Urinary bladder (tissue), 4 donors: Measurements from ENCODE around the gene PDCD2L. TPM values are rescaled to one million over a fixed set of nuclear protein-coding genes. Genes with fewer than 3 reads are reported as not detected.
"Not testable (repeated sequence)": the region's sequence is repeated elsewhere in the genome, so short reads cannot be mapped to it uniquely, and the experiment has no call there.

ENCODE experiments used
- DNase-seq: peaks from one replicate; pipeline ENCODE4 v3.0.0-alpha.2; 2015; ENCODE audit errors: extremely low spot score
- H3K27ac ChIP-seq: one replicate; pipeline ENCODE4 v1.5.1; 2013; ENCODE audit warnings: low read depth, mild to moderate bottlenecking, moderate library complexity
- H3K36me3 ChIP-seq: one replicate; pipeline ENCODE4 v1.6.1; 2013; ENCODE audit warnings: mild to moderate bottlenecking, moderate library complexity; ENCODE audit not compliant: insufficient read depth
- H3K4me1 ChIP-seq: one replicate; pipeline ENCODE4 v1.6.1; 2013; ENCODE audit warnings: mild to moderate bottlenecking, moderate library complexity; ENCODE audit not compliant: insufficient read depth
- H3K4me3 ChIP-seq: one replicate; pipeline ENCODE4 v1.5.1; 2013; ENCODE audit warnings: low read depth, low read length
- WGBS: extraction: QIAGEN DNeasy Blood & Tissue Kit; methylation state at CpG from one replicate; pipeline ENCODE4 v1.1.7; 2013; 5-methylcytosine and 5-hydroxymethylcytosine counted together
- polyA plus RNA-seq: library from polyadenylated mRNA; stranded (reverse); fragments of 200-250 nt; gene quantifications from one replicate; pipeline ENCODE4 v1.2.3, GENCODE V29; 2013
- total RNA-seq: library from RNA; depleted of rRNA; stranded (reverse); fragments of >200 nt; gene quantifications from one replicate; pipeline ENCODE4 v1.2.3, GENCODE V29; 2014
- donor health status: healthy with polysubstance abuse.
- donor health status: healthy.

The PDCD2L gene
- total and polyA plus RNA-seq, 2 donors, result 8.1 to 13.0 TPM

GRCh38 chr19:34365463-34366401, 38.5 kb upstream of the PDCD2L start:
- no peaks in the 10 kb centered on the region for H3K4me1 ChIP-seq
- 6% methylated on average over 45 of the region's 45 CpGs for WGBS
- DNase-seq, result no peak
- H3K4me3 ChIP-seq, result peak overlapping the region; percentile 96
- no peaks in the 10 kb centered on the region for H3K36me3 ChIP-seq
- peak overlapping the region; percentile 76 for H3K27ac ChIP-seq

DNA sequence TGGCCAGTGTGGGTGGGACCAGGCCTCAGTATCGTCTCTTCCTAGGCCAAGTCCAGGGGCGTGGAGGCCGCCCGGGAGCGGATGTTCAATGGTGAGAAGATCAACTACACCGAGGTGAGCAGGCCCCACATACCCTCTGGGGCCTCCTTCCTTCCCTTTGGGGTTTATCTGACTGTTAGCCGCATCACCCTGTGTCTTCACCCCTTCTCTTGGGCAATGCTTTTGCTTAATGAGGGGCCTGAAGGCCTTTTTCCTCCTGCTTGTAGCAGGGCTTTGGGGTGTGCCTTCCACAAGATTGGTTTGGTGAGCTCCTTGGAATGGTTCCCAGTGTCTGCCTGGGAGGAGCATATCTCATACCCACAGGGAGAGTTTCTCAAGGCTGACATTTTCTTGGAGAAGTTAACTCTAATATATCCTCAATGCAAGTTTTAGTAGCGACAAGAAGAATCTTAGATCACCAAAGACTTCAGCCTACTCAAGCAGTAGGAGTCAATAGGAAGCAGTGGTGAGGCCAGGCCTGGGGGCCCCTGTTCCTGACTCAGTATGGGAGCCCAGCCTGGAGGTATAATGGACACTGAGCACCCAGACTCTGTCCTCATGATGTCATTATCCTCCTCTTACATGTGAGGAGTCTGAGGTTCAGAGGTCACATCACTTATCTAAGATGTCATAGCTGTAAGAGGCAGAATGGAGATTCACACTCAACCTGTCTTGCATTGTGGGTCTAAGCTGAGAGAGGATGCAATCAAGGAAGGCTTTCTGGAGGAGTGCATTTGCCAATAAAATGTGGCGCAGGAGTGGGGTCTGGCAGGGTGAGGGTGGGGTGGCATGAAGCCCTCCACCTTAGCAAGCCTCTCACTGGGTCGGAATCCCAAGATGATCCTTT, 37.2 kb upstream of the PDCD2L start:
- no peaks in the 10 kb centered on the region for H3K36me3 ChIP-seq
- no peak overlapping the region for H3K4me3 ChIP-seq
- H3K27ac ChIP-seq, result no peak overlapping the region
- H3K4me1 ChIP-seq, result no peaks in the 10 kb centered on the region
- WGBS, result 74% methylated on average over 10 of the region's 10 CpGs
- no peak for DNase-seq

GRCh38 chr19:34367624-34367957, 36.6 kb upstream of the PDCD2L start:
- H3K4me1 ChIP-seq, result no peaks in the 10 kb centered on the region
- no peak overlapping the region for H3K27ac ChIP-seq
- DNase-seq, result no peak
- no peak overlapping the region for H3K4me3 ChIP-seq
- no peaks in the 10 kb centered on the region for H3K36me3 ChIP-seq
- 90% methylated on average over 8 of the region's 8 CpGs for WGBS

DNA sequence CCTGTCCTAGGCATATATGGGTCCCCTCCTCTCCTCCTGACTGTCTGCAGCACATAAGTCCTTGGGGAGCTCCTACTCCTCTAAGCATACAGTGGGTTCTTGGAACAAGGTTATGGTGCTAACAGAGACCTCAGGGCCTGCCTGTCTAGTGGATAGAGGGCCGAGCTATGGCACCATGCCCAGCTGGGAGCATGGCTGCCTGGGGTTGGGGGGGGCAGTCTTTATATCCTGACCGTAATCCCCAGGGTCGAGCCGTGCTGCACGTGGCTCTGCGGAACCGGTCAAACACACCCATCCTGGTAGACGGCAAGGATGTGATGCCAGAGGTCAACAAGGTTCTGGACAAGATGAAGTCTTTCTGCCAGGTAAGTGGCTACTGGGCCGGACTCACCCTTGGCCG, 35.9 kb upstream of the PDCD2L start:
- no peak overlapping the region for H3K4me3 ChIP-seq
- DNase-seq, result no peak
- H3K27ac ChIP-seq, result no peak overlapping the region
- no peaks in the 10 kb centered on the region for H3K36me3 ChIP-seq
- H3K4me1 ChIP-seq, result no peaks in the 10 kb centered on the region
- 81% methylated on average over 10 of the region's 10 CpGs for WGBS

- not testable (repeated sequence) for H3K4me1 ChIP-seq, H3K36me3 ChIP-seq, H3K27ac ChIP-seq, H3K4me3 ChIP-seq, DNase-seq
- 91% methylated on average over 10 of the region's 10 CpGs for WGBS
These were observed 35.0 kb upstream of the PDCD2L start for GRCh38 chr19:34369166-34369565.

DNA sequence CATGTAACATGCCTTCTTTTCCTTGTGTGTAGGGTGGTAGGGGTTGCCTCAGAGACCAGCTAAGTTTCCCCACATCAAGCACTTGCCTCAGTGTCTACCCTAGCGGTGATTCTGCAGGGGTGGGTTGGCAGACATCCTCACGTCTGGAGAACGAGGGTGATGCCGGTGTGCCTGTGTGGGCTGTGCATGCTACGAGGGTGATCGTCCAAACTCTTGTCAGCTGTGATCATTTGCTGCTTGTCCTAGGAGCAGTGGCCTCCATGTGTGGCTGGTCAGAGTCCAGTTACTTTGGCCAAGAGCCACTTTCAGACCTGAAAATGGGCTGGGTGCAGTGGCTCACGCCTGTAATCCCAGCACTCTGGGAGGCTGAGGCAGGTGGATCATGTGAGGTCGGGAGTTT, 34.1 kb upstream of the PDCD2L start:
- no peaks in the 10 kb centered on the region for H3K4me1 ChIP-seq
- no peak for DNase-seq
- H3K36me3 ChIP-seq, result no peaks in the 10 kb centered on the region
- WGBS, result 89% methylated on average over 8 of the region's 8 CpGs
- H3K27ac ChIP-seq, result no peak overlapping the region
- no peak overlapping the region for H3K4me3 ChIP-seq

DNA sequence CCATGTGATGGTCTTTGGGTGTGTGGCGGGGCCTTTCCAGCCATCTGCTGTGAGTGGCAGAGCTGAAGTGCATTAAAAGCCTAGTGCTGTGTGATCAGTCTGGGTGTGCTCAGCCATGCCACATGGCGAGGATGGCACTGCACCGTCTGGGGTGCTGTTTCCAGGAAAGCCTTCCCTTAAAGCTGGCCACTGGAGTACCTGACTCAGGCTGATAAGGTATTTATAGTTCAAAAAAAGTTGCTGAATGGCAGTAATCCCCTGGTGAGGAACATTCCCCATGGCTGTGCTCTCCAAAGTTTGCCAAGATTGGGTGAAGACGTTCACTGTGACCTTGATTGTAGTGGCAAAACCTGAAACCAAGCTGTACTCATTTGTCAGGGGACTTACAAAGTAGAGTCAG, 33.2 kb upstream of the PDCD2L start:
- 83% methylated on average over 4 of the region's 4 CpGs for WGBS
- Histone ChIP-seq H3K36me3 (no peaks in the 10 kb centered on the region), H3K4me3 (no peak overlapping the region), H3K4me1 (no peaks in the 10 kb centered on the region), H3K27ac (no peak overlapping the region)
- DNase-seq, result no peak

- Histone ChIP-seq H3K36me3 (peaks cover 3% of the 10 kb centered on the region), H3K27ac (no peak overlapping the region), H3K4me3 (no peak overlapping the region), H3K4me1 (no peaks in the 10 kb centered on the region)
- whole genome bisulfite sequencing, result 96% methylated on average over 11 of the region's 11 CpGs
- no peak for DNase-seq
These were observed 30.5 kb upstream of the PDCD2L start for GRCh38 chr19:34373601-34374288.

- DNase-seq, result no peak
- H3K27ac ChIP-seq, result no peak overlapping the region
- no peaks in the 10 kb centered on the region for H3K4me1 ChIP-seq
- peaks cover 8% of the 10 kb centered on the region for H3K36me3 ChIP-seq
- no peak overlapping the region for H3K4me3 ChIP-seq
- WGBS, result 87% methylated on average over 8 of the region's 8 CpGs
These were observed 28.6 kb upstream of the PDCD2L start for GRCh38 chr19:34375598-34375997.

GRCh38 chr19:34380639-34381241, 23.5 kb upstream of the PDCD2L start:
- Histone ChIP-seq H3K4me1 (no peaks in the 10 kb centered on the region), H3K36me3 (peaks cover 8% of the 10 kb centered on the region), H3K4me3 (no peak overlapping the region), H3K27ac (no peak overlapping the region)
- no peak for DNase-seq
- WGBS, result 93% methylated on average over 5 of the region's 5 CpGs

DNA sequence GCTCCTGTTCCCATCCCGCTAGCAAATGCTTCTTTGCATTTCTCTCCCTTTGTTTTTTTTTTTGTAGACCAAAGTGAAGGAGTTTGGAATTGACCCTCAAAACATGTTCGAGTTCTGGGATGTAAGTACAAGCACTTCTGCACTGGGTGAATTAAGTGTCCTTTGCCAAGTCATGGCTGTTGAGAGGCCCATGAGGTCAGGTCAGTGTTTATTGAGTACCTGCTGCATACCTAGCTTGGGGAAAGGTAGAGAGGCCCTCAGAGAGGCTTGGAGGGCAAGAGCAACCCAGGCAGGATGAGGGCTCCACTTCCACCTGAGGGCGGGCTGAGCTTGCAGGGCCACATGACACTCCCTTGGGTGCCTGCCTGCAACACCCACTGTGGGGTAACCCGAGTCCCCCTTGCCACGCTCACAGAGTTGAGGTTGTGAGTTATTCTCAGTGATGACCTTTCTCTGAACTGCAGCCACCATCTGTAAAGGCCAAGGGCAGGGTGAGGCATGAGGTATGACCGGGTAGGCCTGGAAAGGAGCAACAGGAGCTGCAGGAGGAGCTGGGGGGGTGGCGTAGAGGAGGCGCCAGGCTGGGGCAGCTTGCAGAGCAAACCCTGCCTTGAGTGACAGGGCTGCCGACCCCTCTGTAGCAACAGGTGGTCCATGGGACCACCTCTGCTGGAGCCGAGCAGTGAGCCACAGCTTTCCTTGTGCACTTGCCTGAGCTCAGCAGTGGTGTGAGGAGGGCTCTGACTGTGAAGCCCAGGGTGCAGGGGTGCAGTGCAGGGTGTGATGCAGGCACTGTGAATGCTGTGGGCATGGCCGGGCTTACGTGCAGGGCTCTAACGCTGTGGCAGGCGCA, 22.6 kb upstream of the PDCD2L start:
- DNase-seq, result no peak
- H3K4me3 ChIP-seq, result no peak overlapping the region
- H3K36me3 ChIP-seq, result peaks cover 8% of the 10 kb centered on the region
- H3K27ac ChIP-seq, result no peak overlapping the region
- H3K4me1 ChIP-seq, result no peaks in the 10 kb centered on the region
- 94% methylated on average over 14 of the region's 14 CpGs for WGBS

- 95% methylated on average over 4 of the region's 4 CpGs for WGBS
- DNase-seq, result no peak
- Histone ChIP-seq H3K4me1 (no peaks in the 10 kb centered on the region), H3K4me3 (no peak overlapping the region), H3K27ac (no peak overlapping the region), H3K36me3 (peaks cover 8% of the 10 kb centered on the region)
These were observed 21.7 kb upstream of the PDCD2L start for GRCh38 chr19:34382471-34382870.
